GM12878 (cell line): ENCODE results near the gene VAC14. TPM values are rescaled to one million over a fixed set of nuclear protein-coding genes. Genes with fewer than 3 reads are reported as not detected.

Source experiments
- ATAC-seq: fragments of 200-7000 bp; cut with Tn5 transposase; 3 replicates; pipeline ENCODE4 v1.9.1; 2020; ENCODE audit warnings: mild to moderate bottlenecking, moderate library complexity
- BruUV-seq: library from RNA; stranded (reverse); fragments of 400-500 nt; replicated peaks from 2 replicates; lab custom pipeline; 2021; lab: Mats Ljungman, UMichigan
- CTCF ChIA-PET: fragments of 300-600 bp; sonication (Branson Sonifier 250); formaldehyde crosslinking; extraction: SDS; loops from one replicate; lab custom pipeline; 2021; ENCODE audit warnings: inconsistent platforms; lab: Yijun Ruan, JAX
- POLR2A ChIA-PET: fragments of 350-600 bp; formaldehyde crosslinking; extraction: SDS; loops from one replicate; lab custom pipeline; 2021; ENCODE audit warnings: inconsistent platforms; lab: Charles Lee
- RAD21 ChIA-PET: fragments of 300-600 bp; sonication (Branson Sonifier 250); formaldehyde crosslinking; loops from one replicate; lab custom pipeline; 2023; ENCODE audit warnings: antibody characterized with exemption; ENCODE audit not compliant: unreplicated experiment; lab: Charles Lee
- SMC1A ChIA-PET: fragments of 300-600 bp; sonication (Branson Sonifier 250); formaldehyde crosslinking; loops from one replicate; lab custom pipeline; 2023; ENCODE audit not compliant: unreplicated experiment, uncharacterized antibody; lab: Charles Lee
- DNase-seq: peaks from one replicate; pipeline ENCODE4 v3.0.0-alpha.2; 2011; ENCODE audit warnings: low read depth, low spot score
- FAIRE-seq: peaks from 3 replicates; lab custom pipeline; 2011; peaks lifted over from hg19 to GRCh38; lab: Jason Lieb, UNC
- H2AFZ ChIP-seq: 2 replicates; pipeline ENCODE4 v1.6.0; 2011; ENCODE audit warnings: low read depth, low read length, control low read depth; ENCODE audit not compliant: control insufficient read depth
- H3K27ac ChIP-seq: 2 replicates; pipeline ENCODE4 v1.5.1; 2011; ENCODE audit warnings: control low read depth; ENCODE audit not compliant: control insufficient read depth, insufficient read depth
- H3K27me3 ChIP-seq, 2 experiments: replicated peaks in 1 of 2; 2 replicates each; pipeline versions ENCODE4 v1.6.0 to v1.6.1; 2011; ENCODE audit warnings: low read length in 1 of 2; ENCODE audit not compliant: control insufficient read depth in 2 of 2, insufficient read depth in 2 of 2
- H3K36me3 ChIP-seq, 2 experiments: 2 replicates each; pipeline ENCODE4 v1.5.1; 2011; ENCODE audit warnings: low read length in 1 of 2; ENCODE audit not compliant: control insufficient read depth in 2 of 2, insufficient read depth in 2 of 2
- H3K4me1 ChIP-seq: 2 replicates; pipeline ENCODE4 v1.6.1; 2011; ENCODE audit warnings: mild to moderate bottlenecking, low read length, moderate library complexity, mixed read lengths; ENCODE audit not compliant: control insufficient read depth, insufficient read depth
- H3K4me2 ChIP-seq: 2 replicates; pipeline ENCODE4 v1.6.0; 2011; ENCODE audit warnings: control low read depth; ENCODE audit not compliant: control insufficient read depth, insufficient read depth
- H3K4me3 ChIP-seq: fragments of 200-600 bp; sonication (generic); 2 replicates; pipeline ENCODE4 v1.5.1; 2016
- H3K79me2 ChIP-seq: 2 replicates; pipeline ENCODE4 v1.6.0; 2011; ENCODE audit warnings: low read length; ENCODE audit not compliant: control insufficient read depth, insufficient read depth
- H3K9ac ChIP-seq: 2 replicates; pipeline ENCODE4 v1.8.0; 2011; ENCODE audit warnings: low read length, control low read depth, mixed read lengths; ENCODE audit not compliant: control insufficient read depth, insufficient read depth
- H3K9me3 ChIP-seq: replicated peaks from 3 replicates; pipeline ENCODE4 v1.5.1; 2011; ENCODE audit warnings: mild to moderate bottlenecking, low read length; ENCODE audit not compliant: control insufficient read depth, insufficient read depth
- H4K20me1 ChIP-seq: 2 replicates; pipeline ENCODE4 v1.6.0; 2011; ENCODE audit not compliant: control insufficient read depth, insufficient read depth
- CHD4 ChIP-seq: fragments of 200-600 bp; sonication (generic); IDR thresholded peaks from 2 replicates; pipeline ENCODE4 v1.6.1; 2016; ENCODE audit warnings: mild to moderate bottlenecking
- CREM ChIP-seq: IDR thresholded peaks from 2 replicates; pipeline ENCODE4 v1.6.1; 2014; ENCODE audit warnings: antibody characterized with exemption, low read depth
- FOXM1 ChIP-seq: IDR thresholded peaks from 2 replicates; pipeline ENCODE4 v1.6.1; 2012; ENCODE audit warnings: low read depth, mild to moderate bottlenecking, inconsistent platforms, low read length, moderate library complexity
- GATAD2B ChIP-seq: fragments of 450-650 bp; conservative IDR thresholded peaks from 2 replicates; pipeline ENCODE4 v1.6.1; 2017; ENCODE audit warnings: low read depth, mild to moderate bottlenecking, moderate library complexity
- NR2C2 ChIP-seq: IDR thresholded peaks from 2 replicates; pipeline ENCODE4 v1.6.1; 2011; ENCODE audit warnings: borderline replicate concordance, low read depth; ENCODE audit not compliant: control insufficient read depth, insufficient read length
- NR2F1 ChIP-seq: fragments of 450-650 bp; conservative IDR thresholded peaks from 2 replicates; pipeline ENCODE4 v1.6.1; 2017; ENCODE audit warnings: mild to moderate bottlenecking
- ZNF24 ChIP-seq: fragments of 450-650 bp; IDR thresholded peaks from 2 replicates; pipeline ENCODE4 v1.6.1; 2017; ENCODE audit warnings: antibody characterized with exemption, mild to moderate bottlenecking
- WGBS: methylation state at CpG from one replicate; pipeline ENCODE4 v1.1.6; 2016; ENCODE audit warnings: low lambda C conversion rate; ENCODE audit not compliant: insufficient replicate concordance, insufficient coverage; ENCODE audit errors: missing lambda C conversion rate; 5-methylcytosine and 5-hydroxymethylcytosine counted together
- in situ Hi-C: fragments of 300-500 bp; cut with MboI; formaldehyde crosslinking; loops from 9 replicates; pipeline ENCODE4 v1.14.3; 2018; ENCODE audit warnings: mixed read lengths
- intact Hi-C: fragments of 100-400 bp; cut with micrococcal nuclease; formaldehyde crosslinking; loops from one replicate; pipeline ENCODE4 v1.14.2; 2022; ENCODE audit not compliant: unreplicated experiment
- polyA plus RNA-seq, 11 experiments: library from polyadenylated mRNA; depleted of rRNA in 4 of 11; unstranded in 6 of 11; stranded (reverse) in 5 of 11; fragments of >200 nt; fragmentation: Nextera tagmentation in 4 of 11; fragmentation: Illumina TruSeq in 1 of 11; extraction: Ambion mirVana in 4 of 11; extraction: Trizol in 1 of 11; gene quantifications; 1 replicate in 1 of 11; 2 replicates in 10 of 11; pipeline versions ENCODE4 v1.2.1 to v1.2.3, GENCODE V29; 2011 to 2016; ENCODE audit warnings: inconsistent platforms in 2 of 11, missing spikeins in 2 of 11, low read depth in 1 of 11
- total RNA-seq, 4 experiments: library from RNA; depleted of rRNA in 3 of 4; stranded (reverse); fragments of >200 nt in 3 of 4; fragmentation: Illumina TruSeq in 1 of 4; extraction: Trizol in 1 of 4; gene quantifications; 2 replicates each; pipeline versions ENCODE4 v1.2.1 to v1.2.3, GENCODE V29; 2013 to 2021
- TF ChIP-seq, protein P1 (sequence below): fragments of 450-650 bp; formaldehyde crosslinking; IDR thresholded peaks from 2 replicates; pipeline ENCODE4 v1.5.0; 2022; ENCODE audit warnings: mild to moderate bottlenecking, missing genetic modification characterization
- TF ChIP-seq, protein P2 (sequence below): fragments of 450-650 bp; IDR thresholded peaks from 2 replicates; pipeline ENCODE4 v1.6.1; 2016; ENCODE audit warnings: mild to moderate bottlenecking
- TF ChIP-seq, protein P3 (sequence below): fragments of 150-350 bp; IDR thresholded peaks from 2 replicates; pipeline ENCODE4 v1.6.1; 2014; ENCODE audit warnings: mild to moderate bottlenecking, low read depth, low read length

VAC14 gene
- total and polyA plus RNA-seq, 10 of the 15 experiments (the other 5 are each of a cell fraction or from before 2014, with no cell fraction given) = 1.3 to 45.5 (median 25.5) TPM

DNA sequence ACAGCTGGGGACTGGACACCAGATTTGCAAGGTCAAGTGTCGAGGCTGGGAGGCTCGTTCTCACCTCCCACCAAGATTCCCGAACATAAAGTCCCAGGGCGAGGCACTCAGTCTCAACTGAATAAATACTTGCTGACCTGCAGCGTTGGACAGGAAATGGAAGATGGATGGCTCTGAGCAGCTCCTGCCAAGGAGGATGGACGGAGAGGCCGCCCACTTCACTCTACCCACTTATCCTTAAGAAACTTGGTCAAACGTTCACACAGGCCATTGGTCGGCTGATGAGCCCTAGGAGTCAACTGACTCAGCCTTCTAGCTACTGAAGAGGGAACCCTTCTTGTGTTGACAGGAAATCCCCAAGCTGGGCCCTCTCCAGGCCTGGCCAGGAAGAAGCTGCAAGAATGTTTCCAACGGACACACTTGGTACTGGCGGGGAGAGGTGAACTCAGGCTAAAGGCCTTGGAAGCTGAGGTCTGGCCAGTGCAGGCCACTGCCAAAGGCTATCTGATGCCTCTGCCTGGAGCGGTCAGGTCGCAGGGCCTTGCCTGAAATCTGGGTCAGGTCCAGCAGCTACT, 50.0 kb downstream of the VAC14 start:
- Histone ChIP-seq H3K36me3 (no peaks in the 10 kb centered on the region; a peak in 2 of 4 replicates), H3K27me3 (no peaks in the 10 kb centered on the region), H4K20me1 (no peaks in the 10 kb centered on the region), H3K4me1 (peaks cover 4% of the 10 kb centered on the region; the same call in 1 of the 2 replicates), H3K27ac (no peak overlapping the region), H3K4me2 (no peak overlapping the region), H3K9ac (no peak overlapping the region), H3K4me3 (no peak overlapping the region), H3K79me2 (no peaks in the 10 kb centered on the region), H3K9me3 (no peaks in the 10 kb centered on the region), H2AFZ (no peak overlapping the region)
- intact Hi-C loops = no loop called here
- no peak for ATAC-seq
- FAIRE-seq = no peak
- SMC1A ChIA-PET = no interaction called here
- CTCF ChIA-PET = interaction anchor here (0.6 to 3.4 kb wide), 2 partner anchors 21 to 821 kb away, joined by 3 to 12 read pairs; no protein-coding TSS in a partner anchor
- BruUV-seq = no TSS peak
- in situ Hi-C loops = no loop called here
- no peak for DNase-seq
- TF ChIP-seq ZNF24 (no peak), NR2F1 (no peak), GATAD2B (no peak), CREM (no peak), CHD4 (no peak), NR2C2 (no peak), FOXM1 (no peak)
- TF ChIP-seq, protein P1, sequence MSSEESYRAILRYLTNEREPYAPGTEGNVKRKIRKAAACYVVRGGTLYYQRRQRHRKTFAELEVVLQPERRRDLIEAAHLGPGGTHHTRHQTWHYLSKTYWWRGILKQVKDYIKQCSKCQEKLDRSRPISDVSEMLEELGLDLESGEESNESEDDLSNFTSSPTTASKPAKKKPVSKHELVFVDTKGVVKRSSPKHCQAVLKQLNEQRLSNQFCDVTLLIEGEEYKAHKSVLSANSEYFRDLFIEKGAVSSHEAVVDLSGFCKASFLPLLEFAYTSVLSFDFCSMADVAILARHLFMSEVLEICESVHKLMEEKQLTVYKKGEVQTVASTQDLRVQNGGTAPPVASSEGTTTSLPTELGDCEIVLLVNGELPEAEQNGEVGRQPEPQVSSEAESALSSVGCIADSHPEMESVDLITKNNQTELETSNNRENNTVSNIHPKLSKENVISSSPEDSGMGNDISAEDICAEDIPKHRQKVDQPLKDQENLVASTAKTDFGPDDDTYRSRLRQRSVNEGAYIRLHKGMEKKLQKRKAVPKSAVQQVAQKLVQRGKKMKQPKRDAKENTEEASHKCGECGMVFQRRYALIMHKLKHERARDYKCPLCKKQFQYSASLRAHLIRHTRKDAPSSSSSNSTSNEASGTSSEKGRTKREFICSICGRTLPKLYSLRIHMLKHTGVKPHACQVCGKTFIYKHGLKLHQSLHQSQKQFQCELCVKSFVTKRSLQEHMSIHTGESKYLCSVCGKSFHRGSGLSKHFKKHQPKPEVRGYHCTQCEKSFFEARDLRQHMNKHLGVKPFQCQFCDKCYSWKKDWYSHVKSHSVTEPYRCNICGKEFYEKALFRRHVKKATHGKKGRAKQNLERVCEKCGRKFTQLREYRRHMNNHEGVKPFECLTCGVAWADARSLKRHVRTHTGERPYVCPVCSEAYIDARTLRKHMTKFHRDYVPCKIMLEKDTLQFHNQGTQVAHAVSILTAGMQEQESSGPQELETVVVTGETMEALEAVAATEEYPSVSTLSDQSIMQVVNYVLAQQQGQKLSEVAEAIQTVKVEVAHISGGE (CRISPR knock-in tag) = no peak
- TF ChIP-seq, protein P2, sequence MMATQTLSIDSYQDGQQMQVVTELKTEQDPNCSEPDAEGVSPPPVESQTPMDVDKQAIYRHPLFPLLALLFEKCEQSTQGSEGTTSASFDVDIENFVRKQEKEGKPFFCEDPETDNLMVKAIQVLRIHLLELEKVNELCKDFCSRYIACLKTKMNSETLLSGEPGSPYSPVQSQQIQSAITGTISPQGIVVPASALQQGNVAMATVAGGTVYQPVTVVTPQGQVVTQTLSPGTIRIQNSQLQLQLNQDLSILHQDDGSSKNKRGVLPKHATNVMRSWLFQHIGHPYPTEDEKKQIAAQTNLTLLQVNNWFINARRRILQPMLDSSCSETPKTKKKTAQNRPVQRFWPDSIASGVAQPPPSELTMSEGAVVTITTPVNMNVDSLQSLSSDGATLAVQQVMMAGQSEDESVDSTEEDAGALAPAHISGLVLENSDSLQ = no peak
- TF ChIP-seq, protein P3, sequence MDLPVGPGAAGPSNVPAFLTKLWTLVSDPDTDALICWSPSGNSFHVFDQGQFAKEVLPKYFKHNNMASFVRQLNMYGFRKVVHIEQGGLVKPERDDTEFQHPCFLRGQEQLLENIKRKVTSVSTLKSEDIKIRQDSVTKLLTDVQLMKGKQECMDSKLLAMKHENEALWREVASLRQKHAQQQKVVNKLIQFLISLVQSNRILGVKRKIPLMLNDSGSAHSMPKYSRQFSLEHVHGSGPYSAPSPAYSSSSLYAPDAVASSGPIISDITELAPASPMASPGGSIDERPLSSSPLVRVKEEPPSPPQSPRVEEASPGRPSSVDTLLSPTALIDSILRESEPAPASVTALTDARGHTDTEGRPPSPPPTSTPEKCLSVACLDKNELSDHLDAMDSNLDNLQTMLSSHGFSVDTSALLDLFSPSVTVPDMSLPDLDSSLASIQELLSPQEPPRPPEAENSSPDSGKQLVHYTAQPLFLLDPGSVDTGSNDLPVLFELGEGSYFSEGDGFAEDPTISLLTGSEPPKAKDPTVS = no peak
- WGBS = 96% methylated on average over 13 of the region's 13 CpGs
- RAD21 ChIA-PET = no interaction called here
- POLR2A ChIA-PET = no interaction called here
